Adrenal gland (tissue), 12 donors: ENCODE results near the gene SLC10A2. TPM values are rescaled to one million over a fixed set of nuclear protein-coding genes. Genes with fewer than 3 reads are reported as not detected.

Experiments
- DNase-seq, 7 donors: peaks; one replicate each; pipeline ENCODE4 v3.0.0-alpha.2; 2019 to 2020
- H3K27ac ChIP-seq, 5 donors: fragments of 200-600 bp; sonication (generic) in 4 of 5; 1 replicate in 3 of 5; 2 replicates in 2 of 5; pipeline versions ENCODE4 v1.5.1 to v1.8.0; 2016 to 2020; ENCODE audit warnings: mild to moderate bottlenecking in 1 of 5
- H3K27me3 ChIP-seq: fragments of 200-600 bp; 2 replicates; pipeline ENCODE4 v1.8.0; 2021
- H3K36me3 ChIP-seq, 2 donors: fragments of 200-600 bp; replicated peaks in 1 of 2; 1 replicate in 1 of 2; 2 replicates in 1 of 2; pipeline versions ENCODE4 v1.5.1 to v1.8.0; 2018 to 2022
- H3K4me1 ChIP-seq, 2 donors: fragments of 200-600 bp; replicated peaks in 1 of 2; 1 replicate in 1 of 2; 2 replicates in 1 of 2; pipeline versions ENCODE4 v1.5.1 to v1.8.0; 2018 to 2021
- H3K4me3 ChIP-seq, 4 donors: fragments of 200-600 bp; sonication (generic) in 3 of 4; one replicate each; pipeline ENCODE4 v1.5.1; 2016 to 2018
- H3K9me3 ChIP-seq, 3 donors: fragments of 200-600 bp; sonication (generic) in 1 of 3; replicated peaks in 1 of 3; 1 replicate in 2 of 3; 2 replicates in 1 of 3; pipeline versions ENCODE4 v1.5.1 to v1.8.0; 2016 to 2021
- POLR2A ChIP-seq, 2 donors: fragments of 450-650 bp; IDR thresholded peaks; one replicate each; pipeline ENCODE4 v1.6.1; 2017; ENCODE audit warnings: antibody characterized with exemption in 2 of 2, mild to moderate bottlenecking in 2 of 2, moderate library complexity in 1 of 2
- WGBS, 4 donors: extraction: QIAGEN DNeasy Blood & Tissue Kit in 2 of 4; methylation state at CpG; one replicate each; pipeline versions ENCODE4 v1.1.5 to v1.1.7; 2013 to 2017; 5-methylcytosine and 5-hydroxymethylcytosine counted together
- intact Hi-C, 2 donors: fragments of 100-400 bp; cut with DNase I; formaldehyde crosslinking; loops; one replicate each; pipeline versions ENCODE4 v1.14.1 to v1.15.0; 2022 to 2023
- polyA plus RNA-seq, 3 donors: library from polyadenylated mRNA; stranded (reverse); fragments of 200-250 nt in 2 of 3; fragments of 350-450 nt in 1 of 3; fragmentation: Illumina TruSeq in 1 of 3; extraction: RNeasy Lipid Tissue Mini Kit (QIAGEN cat#74804) in 1 of 3; gene quantifications; one replicate each; pipeline ENCODE4 v1.2.3, GENCODE V29; 2013 to 2014
- total RNA-seq, 9 donors: library from RNA; depleted of rRNA in 4 of 9; stranded (reverse); fragments of >200 nt in 4 of 9; fragments of 120-200 nt in 1 of 9; fragmentation: NEBNext Ultra II Directional in 1 of 9; extraction: Animal tissue kit (Norgen Biotek cat#: 25700) in 1 of 9; gene quantifications; one replicate each; pipeline versions ENCODE4 v1.1.0 to v1.2.4, GENCODE V29; 2013 to 2023
- TF ChIP-seq, protein P1 (sequence below), 6 experiments: fragments of 450-650 bp in 4 of 6; fragments of 200-600 bp in 2 of 6; sonication (generic) in 1 of 6; IDR thresholded peaks; 1 replicate in 5 of 6; 2 replicates in 1 of 6; pipeline versions ENCODE4 v1.5.1 to v1.8.0; 2016 to 2021; ENCODE audit warnings: antibody characterized with exemption in 6 of 6, mild to moderate bottlenecking in 2 of 6, moderate library complexity in 1 of 6
- donor health status: healthy with polysubstance abuse.
- donor health status: Bipolar disorder and iron deficiency.
- donor health status: DM: yes; HTN: yes; CAD: no.
- donor health status: DM: no; HTN: no; CAD: no.
- donor health status: DM: no; HTN: no; CAD: no.
- donor health status: DM: yes; HTN: yes; CAD: no.

SLC10A2 gene
- total and polyA plus RNA-seq, 12 donors, result not detected

DNA sequence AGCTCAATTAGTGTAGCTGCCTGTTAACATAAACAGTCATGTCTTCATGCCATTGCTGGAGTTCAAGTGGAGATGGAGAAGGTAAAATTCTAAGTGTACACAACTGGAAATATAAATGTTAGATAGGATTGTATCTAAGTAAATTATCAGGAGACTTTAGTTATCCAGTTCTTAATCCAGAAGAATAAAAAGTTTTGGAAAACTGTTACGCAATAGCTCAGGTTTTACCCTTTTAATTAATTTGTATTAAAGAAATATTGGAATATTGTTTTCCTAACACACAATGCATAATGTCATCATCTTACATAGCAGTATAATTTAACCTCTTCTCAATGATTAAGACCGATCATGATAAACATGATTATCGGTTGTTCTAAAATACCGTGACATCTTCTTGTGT, 2.8 kb downstream of the SLC10A2 start:
- TF ChIP-seq, protein P1, sequence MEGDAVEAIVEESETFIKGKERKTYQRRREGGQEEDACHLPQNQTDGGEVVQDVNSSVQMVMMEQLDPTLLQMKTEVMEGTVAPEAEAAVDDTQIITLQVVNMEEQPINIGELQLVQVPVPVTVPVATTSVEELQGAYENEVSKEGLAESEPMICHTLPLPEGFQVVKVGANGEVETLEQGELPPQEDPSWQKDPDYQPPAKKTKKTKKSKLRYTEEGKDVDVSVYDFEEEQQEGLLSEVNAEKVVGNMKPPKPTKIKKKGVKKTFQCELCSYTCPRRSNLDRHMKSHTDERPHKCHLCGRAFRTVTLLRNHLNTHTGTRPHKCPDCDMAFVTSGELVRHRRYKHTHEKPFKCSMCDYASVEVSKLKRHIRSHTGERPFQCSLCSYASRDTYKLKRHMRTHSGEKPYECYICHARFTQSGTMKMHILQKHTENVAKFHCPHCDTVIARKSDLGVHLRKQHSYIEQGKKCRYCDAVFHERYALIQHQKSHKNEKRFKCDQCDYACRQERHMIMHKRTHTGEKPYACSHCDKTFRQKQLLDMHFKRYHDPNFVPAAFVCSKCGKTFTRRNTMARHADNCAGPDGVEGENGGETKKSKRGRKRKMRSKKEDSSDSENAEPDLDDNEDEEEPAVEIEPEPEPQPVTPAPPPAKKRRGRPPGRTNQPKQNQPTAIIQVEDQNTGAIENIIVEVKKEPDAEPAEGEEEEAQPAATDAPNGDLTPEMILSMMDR (IDR thresholded peaks at IDR 0.05), result no peak
- TF ChIP-seq POLR2A (IDR thresholded peaks at IDR 0.05), result no peak
- Histone ChIP-seq H3K27me3 (no peaks in the 10 kb centered on the region), H3K9me3 (no peaks in the 10 kb centered on the region), H3K27ac (no peak overlapping the region), H3K36me3 (no peaks in the 10 kb centered on the region), H3K4me3 (no peak overlapping the region), H3K4me1 (no peaks in the 10 kb centered on the region)
- intact Hi-C loops, result no loop called here
- WGBS, 4 donors, result 83 to 98% (median 96%) methylated on average over 4 of the region's 4 CpGs
- no peak for DNase-seq

DNA sequence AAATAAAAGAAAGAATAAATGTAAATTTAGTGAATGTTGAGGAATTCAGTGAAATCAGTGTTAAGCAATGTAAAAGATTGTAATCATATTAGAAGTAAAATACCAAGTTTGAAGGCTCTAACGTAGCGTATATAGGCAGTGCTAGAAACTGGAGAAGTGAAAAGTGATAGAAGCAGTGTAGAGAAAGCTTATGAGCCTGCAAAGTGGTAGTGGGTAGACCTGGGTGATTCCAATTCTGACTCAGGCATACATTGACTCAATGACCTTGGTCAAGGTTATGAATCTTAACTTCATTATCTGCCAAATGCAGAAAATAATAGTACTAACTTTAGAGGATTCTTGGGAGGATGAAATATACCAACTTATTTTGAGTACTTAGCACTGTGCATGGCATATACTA, 4.1 kb downstream of the SLC10A2 start:
- 85 to 91% (median 88%) methylated on average over 2 of the region's 2 CpGs for WGBS, 4 donors
- TF ChIP-seq, protein P1 (IDR thresholded peaks at IDR 0.05), result no peak
- no peak for TF ChIP-seq POLR2A (IDR thresholded peaks at IDR 0.05)
- no peak overlapping the region for H3K4me3 ChIP-seq

DNA sequence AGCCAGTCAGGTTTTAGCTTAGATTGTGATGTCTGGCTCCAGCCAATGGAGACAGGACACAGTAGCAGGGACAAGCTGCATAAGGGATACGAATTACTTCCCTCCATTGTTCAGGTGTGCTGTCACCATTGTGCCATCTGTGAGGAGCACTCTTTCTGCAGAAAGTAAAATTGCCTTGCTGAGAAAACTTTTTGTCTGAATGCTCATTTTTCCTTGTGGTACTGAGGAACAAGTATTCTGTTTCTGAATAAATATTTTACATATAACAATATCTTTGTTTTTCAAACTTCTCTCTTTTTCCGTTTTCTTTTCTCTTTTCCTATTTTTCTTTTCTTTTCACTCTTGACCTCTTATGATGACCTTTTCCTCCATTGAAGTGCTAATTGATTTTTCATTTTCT, 10.2 kb downstream of the SLC10A2 start:
- H3K27ac ChIP-seq, result no peak overlapping the region
- H3K27me3 ChIP-seq, result no peaks in the 10 kb centered on the region
- no peaks in the 10 kb centered on the region for H3K4me1 ChIP-seq
- intact Hi-C loops, result no loop called here
- DNase-seq, result no peak
- no peaks in the 10 kb centered on the region for H3K36me3 ChIP-seq
- TF ChIP-seq, protein P1 (IDR thresholded peaks at IDR 0.05), result no peak
- no peak for TF ChIP-seq POLR2A (IDR thresholded peaks at IDR 0.05)
- H3K9me3 ChIP-seq, result peaks cover 0 to 5% (median 0%) of the 10 kb centered on the region in 3 donors
- H3K4me3 ChIP-seq, result no peak overlapping the region
- WGBS, 4 donors, result 78 to 86% (median 83%) methylated on average over 2 of the region's 2 CpGs

More for the DNA sequence above, 4.1 kb downstream of the SLC10A2 start:
- Histone ChIP-seq H3K36me3 (no peaks in the 10 kb centered on the region), H3K27me3 (no peaks in the 10 kb centered on the region), H3K9me3 (no peaks in the 10 kb centered on the region), H3K4me1 (no peaks in the 10 kb centered on the region), H3K27ac (no peak overlapping the region)
- intact Hi-C loops, result no loop called here
- DNase-seq, result no peak

DNA sequence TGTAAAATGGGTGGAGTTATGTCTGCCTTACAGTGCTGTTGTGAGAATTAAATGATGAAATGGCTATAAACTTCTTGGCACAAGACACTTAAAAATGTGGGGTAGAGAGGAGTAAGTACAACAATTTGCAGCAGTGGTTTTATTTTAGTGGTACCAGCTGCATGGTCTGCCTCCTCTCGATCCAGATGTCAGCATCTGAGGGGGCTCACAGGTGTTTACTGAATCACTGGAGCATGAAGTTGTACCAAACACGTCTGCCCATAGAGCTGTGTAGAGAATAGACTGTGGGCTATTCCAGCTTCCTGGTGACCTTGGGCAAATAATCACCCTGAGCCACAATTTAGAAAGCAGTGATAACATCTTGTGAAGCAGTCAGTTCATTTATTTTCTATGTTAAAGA, 11.1 kb downstream of the SLC10A2 start:
- H3K4me1 ChIP-seq, result no peaks in the 10 kb centered on the region
- H3K4me3 ChIP-seq, result no peak overlapping the region
- intact Hi-C loops, result no loop called here
- H3K36me3 ChIP-seq, result no peaks in the 10 kb centered on the region
- no peak for DNase-seq
- peaks cover 0 to 5% (median 0%) of the 10 kb centered on the region in 3 donors for H3K9me3 ChIP-seq
- WGBS, 4 donors, result 55 to 85% (median 72%) methylated on average over 2 of the region's 2 CpGs
- no peak overlapping the region for H3K27ac ChIP-seq
- TF ChIP-seq POLR2A (IDR thresholded peaks at IDR 0.05), result no peak
- TF ChIP-seq, protein P1 (IDR thresholded peaks at IDR 0.05), result no peak
- no peaks in the 10 kb centered on the region for H3K27me3 ChIP-seq
